HFF-Myc (cell line): ENCODE data around the gene POLG2.

ENCODE experiments used
- DNase-seq: peaks from one replicate; pipeline ENCODE4 v3.0.0-alpha.2; 2011; ENCODE audit warnings: low read depth; ENCODE audit errors: extremely low read depth
- H3K4me3 ChIP-seq: replicated peaks from 2 replicates; pipeline ENCODE4 v1.5.1; 2011; ENCODE audit warnings: low read depth, mild to moderate bottlenecking, control low read depth, low read length
- TF ChIP-seq, protein P1 (sequence below): IDR thresholded peaks from 2 replicates; pipeline ENCODE4 v1.5.1; 2012; ENCODE audit warnings: mild to moderate bottlenecking, low read depth, low read length, control low read depth; ENCODE audit errors: missing control alignments

The POLG2 gene

DNA sequence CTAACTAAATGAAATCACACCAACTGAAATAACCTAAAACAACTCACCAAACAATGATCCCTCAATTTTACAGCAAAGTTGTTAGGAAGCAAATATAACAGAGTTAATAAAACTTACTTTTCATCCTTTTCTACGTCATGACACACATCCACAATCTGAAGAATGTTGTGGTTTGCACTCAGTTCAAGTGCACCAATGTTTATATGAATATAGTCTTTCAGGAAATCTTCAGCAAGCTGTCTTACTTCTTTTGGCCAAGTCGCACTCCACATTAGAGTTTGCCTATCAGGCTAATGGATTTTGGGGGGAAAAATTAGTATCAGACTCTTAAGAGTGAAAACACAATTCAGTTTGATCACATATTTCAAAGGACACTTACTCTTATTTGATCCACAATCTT, 6.0 kb upstream of the POLG2 start:
- DNase-seq = no peak
- TF ChIP-seq, protein P1, sequence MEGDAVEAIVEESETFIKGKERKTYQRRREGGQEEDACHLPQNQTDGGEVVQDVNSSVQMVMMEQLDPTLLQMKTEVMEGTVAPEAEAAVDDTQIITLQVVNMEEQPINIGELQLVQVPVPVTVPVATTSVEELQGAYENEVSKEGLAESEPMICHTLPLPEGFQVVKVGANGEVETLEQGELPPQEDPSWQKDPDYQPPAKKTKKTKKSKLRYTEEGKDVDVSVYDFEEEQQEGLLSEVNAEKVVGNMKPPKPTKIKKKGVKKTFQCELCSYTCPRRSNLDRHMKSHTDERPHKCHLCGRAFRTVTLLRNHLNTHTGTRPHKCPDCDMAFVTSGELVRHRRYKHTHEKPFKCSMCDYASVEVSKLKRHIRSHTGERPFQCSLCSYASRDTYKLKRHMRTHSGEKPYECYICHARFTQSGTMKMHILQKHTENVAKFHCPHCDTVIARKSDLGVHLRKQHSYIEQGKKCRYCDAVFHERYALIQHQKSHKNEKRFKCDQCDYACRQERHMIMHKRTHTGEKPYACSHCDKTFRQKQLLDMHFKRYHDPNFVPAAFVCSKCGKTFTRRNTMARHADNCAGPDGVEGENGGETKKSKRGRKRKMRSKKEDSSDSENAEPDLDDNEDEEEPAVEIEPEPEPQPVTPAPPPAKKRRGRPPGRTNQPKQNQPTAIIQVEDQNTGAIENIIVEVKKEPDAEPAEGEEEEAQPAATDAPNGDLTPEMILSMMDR = no peak
- H3K4me3 ChIP-seq = no peak overlapping the region

DNA sequence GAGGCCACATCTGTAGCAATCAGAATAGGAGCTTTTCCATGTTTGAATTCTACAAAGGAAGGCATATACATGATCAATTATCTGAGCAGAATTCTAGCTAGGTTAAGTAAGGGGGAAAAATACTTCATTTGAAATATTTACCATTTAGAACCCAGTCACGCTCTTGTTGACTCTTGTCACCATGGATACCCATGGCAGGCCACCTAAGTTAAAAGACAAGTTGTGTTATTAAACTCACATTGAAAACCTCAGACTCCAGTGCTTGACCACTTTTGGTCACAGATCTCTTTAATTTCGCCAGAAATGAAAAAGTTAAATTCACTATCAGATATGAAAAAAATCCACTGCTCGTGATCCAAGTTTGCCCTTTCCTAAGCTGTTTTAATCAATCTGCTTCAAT, 5.2 kb upstream of the POLG2 start:
- no peak for DNase-seq
- TF ChIP-seq, protein P1 = no peak
- H3K4me3 ChIP-seq = no peak overlapping the region

DNA sequence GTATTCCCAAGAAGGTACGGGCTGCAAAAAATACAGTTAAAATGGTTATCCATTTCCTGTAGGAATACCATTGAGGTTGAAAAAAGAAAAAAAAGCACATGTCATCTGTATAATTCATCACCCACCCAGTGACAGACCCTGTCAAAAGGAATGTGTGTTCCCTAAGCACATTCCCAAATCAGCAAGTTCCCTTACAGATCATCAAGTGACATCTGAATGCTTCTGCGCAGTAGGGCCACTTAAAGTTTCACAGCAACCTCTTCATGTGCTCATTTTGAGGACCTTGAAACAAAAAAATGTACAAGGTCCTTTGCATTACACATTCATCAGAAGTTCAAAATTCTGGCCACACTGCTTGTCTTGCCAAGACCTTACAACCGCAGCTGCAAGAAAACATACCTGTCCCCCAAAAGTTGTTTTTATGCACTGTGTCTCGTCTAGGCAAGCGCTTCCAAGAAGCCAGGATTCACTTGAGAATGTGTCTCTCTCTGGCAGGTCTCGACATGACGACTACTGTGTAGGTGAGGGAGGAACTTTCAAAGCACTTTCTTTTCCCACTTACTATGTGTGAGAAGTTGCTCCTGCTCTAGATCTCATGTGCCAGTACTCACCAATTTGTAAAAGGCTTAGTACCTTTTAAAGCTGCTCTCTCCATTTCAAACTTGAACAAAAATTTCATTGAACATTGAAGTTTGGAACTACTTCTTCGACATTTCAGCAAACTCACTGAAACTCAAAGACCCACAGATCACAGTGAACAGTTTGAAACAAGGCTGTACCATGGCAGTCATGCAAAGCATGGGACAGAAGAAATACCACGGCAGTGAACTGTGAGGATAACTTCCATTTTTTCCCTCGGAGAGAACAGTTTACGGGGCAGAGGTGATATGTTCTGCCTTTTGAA, 4.3 kb upstream of the POLG2 start:
- DNase-seq = no peak
- TF ChIP-seq, protein P1 = no peak
- H3K4me3 ChIP-seq = no peak overlapping the region

DNA sequence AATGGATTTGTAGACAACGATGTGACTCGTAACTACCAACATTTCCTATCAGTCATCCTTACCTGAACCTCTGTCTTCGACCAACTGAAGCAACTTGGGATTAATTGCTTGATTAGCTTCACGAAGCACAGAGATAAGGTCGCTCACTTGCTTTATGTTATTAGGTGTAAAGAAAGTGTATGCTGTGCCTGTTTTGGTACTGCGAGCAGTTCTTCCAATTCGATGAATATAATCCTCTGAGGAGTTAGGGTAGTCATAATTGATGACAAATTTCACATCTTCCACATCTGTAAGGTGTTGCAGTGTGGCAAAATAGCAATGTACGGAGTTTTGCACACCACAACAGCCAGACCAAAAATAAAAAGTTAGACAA, 3.6 kb upstream of the POLG2 start:
- DNase-seq = no peak
- TF ChIP-seq, protein P1 = no peak
- no peak overlapping the region for H3K4me3 ChIP-seq

DNA sequence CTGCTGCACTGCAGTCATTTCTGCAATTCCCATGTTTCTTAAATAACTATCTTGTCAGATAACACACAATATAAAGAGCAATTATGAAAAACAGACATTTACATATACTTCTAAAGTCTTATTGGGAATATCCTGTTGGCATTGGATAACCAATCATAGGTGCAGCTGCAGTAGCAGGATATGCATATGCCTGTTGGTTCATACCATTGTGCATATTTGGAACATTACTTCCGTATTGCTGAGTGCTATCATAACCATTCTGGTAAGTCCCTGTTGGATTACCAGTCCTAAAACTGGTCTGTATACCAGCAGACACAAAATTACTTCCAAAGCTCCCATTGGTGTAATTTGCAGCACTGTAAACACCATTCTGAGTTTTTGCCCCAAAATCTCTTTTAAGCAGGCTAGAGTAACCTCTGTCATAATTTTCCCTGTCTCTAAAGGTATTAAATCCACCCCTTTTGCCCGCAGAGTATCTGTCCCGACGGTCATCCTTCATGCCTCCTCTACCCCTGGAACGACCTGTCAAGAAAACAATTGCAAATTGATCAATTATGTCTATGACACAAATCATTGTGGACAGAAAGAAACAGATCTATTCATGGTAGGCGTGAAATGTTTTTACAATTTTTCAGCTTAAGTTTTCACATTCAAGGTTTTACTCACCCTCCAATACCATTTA, 3.1 kb upstream of the POLG2 start:
- TF ChIP-seq, protein P1 = no peak
- no peak for DNase-seq
- no peak overlapping the region for H3K4me3 ChIP-seq

DNA sequence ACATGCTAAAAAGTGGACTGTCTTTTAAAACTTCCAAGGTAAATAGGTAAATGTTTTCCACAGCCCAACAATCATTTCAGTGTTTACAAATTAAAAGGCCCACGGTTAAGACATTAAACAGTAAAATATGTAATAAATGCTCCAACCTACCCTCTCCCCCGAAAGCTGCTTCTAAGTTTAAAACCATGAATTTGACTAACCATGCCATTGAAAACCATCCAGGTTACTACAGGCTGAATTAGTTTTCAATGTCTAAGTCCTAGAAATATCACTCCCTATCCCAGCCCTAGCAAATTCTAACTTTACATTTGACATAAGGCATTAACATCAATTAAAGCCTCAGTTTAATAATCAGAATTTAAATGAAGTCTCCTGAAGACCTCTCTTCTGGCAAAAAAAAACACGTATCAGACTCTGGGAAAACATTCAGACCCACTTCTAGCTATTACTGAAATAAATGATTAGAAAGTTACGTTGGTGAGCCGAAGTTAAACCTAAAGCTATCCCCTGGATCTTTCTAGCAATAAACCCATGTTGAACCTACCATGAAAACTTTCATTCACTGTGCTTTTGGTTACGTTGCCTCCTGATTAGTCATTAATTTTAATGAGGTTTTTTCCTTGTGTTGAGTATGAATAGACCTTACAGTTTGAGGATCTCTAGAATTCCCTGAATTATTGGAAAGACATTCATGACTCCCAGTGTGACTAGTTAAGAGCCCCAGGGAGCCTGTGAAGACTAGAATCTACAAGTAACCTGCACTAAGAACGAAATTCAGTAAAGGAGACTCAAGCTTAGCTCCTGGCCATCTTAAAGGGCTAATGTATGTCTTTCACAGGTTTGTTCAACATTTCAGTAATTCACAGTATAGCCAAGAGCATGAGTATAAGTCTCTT, 1.7 kb upstream of the POLG2 start:
- TF ChIP-seq, protein P1 = no peak
- no peak for DNase-seq
- H3K4me3 ChIP-seq = no peak overlapping the region
